ENCODE measurements around the gene AFAP1. TPM values are rescaled to one million over a fixed set of nuclear protein-coding genes. Genes with fewer than 3 reads are reported as not detected.

The AFAP1 gene
- total RNA-seq, 2 donors from 2014 or later, result 9.6 to 35.3 TPM

- intact Hi-C loops (cut with DNase I), result no loop called here
- ATAC-seq, result no peak
Observed at GRCh38 chr4:7976025-7976424, 36.4 kb upstream of the AFAP1 start.

GRCh38 chr4:7974425-7974824, 34.8 kb upstream of the AFAP1 start:
- H3K4me3 ChIP-seq, result no peak overlapping the region
- no peaks in the 10 kb centered on the region for H3K9me3 ChIP-seq
- DNase-seq, result no peak
- ATAC-seq, result no peak
- peaks cover 14% of the 10 kb centered on the region for H3K4me1 ChIP-seq
- no peak overlapping the region for H3K27ac ChIP-seq
- intact Hi-C loops (cut with DNase I), result no loop called here
- 93 to 97% methylated on average over 1 of the region's 1 CpG for WGBS, 2 donors
- no peaks in the 10 kb centered on the region for H3K27me3 ChIP-seq
- TF ChIP-seq CTCF (IDR thresholded peaks at IDR 0.05) (no peak), POLR2A (IDR thresholded peaks at IDR 0.05) (no peak)
- H3K36me3 ChIP-seq (replicated peaks in 1 of 2; ENCODE audit: insufficient read depth in 1 of 2, low read depth in 2 of 2), result no peaks in the 10 kb centered on the region

More at GRCh38 chr4:7976025-7976424, 36.4 kb upstream of the AFAP1 start:
- 98% methylated on average over 7 of the region's 7 CpGs for WGBS, 2 donors
- Histone ChIP-seq H3K36me3 (replicated peaks in 1 of 2; ENCODE audit: insufficient read depth in 1 of 2, low read depth in 2 of 2) (no peaks in the 10 kb centered on the region), H3K4me1 (no peaks in the 10 kb centered on the region), H3K27ac (no peak overlapping the region), H3K4me3 (no peak overlapping the region), H3K27me3 (no peaks in the 10 kb centered on the region), H3K9me3 (no peaks in the 10 kb centered on the region)
- TF ChIP-seq POLR2A (IDR thresholded peaks at IDR 0.05) (no peak), CTCF (IDR thresholded peaks at IDR 0.05) (no peak)
- no peak for DNase-seq

- no peak for ATAC-seq
- peaks cover 16% of the 10 kb centered on the region for H3K4me1 ChIP-seq
- intact Hi-C loops (cut with DNase I), result no loop called here
Observed at GRCh38 chr4:7973545-7973981, 33.9 kb upstream of the AFAP1 start.

GRCh38 chr4:7971881-7972500, 32.3 kb upstream of the AFAP1 start:
- Histone ChIP-seq H3K4me3 (no peak overlapping the region), H3K36me3 (replicated peaks in 1 of 2; ENCODE audit: insufficient read depth in 1 of 2, low read depth in 2 of 2) (no peaks in the 10 kb centered on the region), H3K27ac (no peak overlapping the region), H3K27me3 (no peaks in the 10 kb centered on the region), H3K4me1 (peaks cover 16% of the 10 kb centered on the region), H3K9me3 (no peaks in the 10 kb centered on the region)
- intact Hi-C loops (cut with DNase I), result no loop called here
- ATAC-seq, result no peak
- no peak for TF ChIP-seq POLR2A (IDR thresholded peaks at IDR 0.05)
- no peak for TF ChIP-seq CTCF (IDR thresholded peaks at IDR 0.05)
- no peak for DNase-seq
- WGBS, 2 donors, result 82 to 94% methylated on average over 8 to 11 of the region's 13 CpGs

More at GRCh38 chr4:7973545-7973981, 33.9 kb upstream of the AFAP1 start:
- Histone ChIP-seq H3K4me3 (no peak overlapping the region), H3K9me3 (no peaks in the 10 kb centered on the region), H3K27ac (no peak overlapping the region), H3K27me3 (no peaks in the 10 kb centered on the region), H3K36me3 (replicated peaks in 1 of 2; ENCODE audit: insufficient read depth in 1 of 2, low read depth in 2 of 2) (no peaks in the 10 kb centered on the region)
- TF ChIP-seq POLR2A (IDR thresholded peaks at IDR 0.05) (no peak), CTCF (IDR thresholded peaks at IDR 0.05) (no peak)
- 89 to 91% methylated on average over 5 to 10 of the region's 10 CpGs for WGBS, 2 donors
- DNase-seq, result no peak

- H3K36me3 ChIP-seq (replicated peaks in 1 of 2; ENCODE audit: insufficient read depth in 1 of 2, low read depth in 2 of 2), result no peaks in the 10 kb centered on the region
- intact Hi-C loops (cut with DNase I), result no loop called here
- 61% methylated on average over 2 of the region's 2 CpGs; no CpG with 5 or more reads in 1 of the 2 donors for WGBS, 2 donors
- DNase-seq, result no peak
- H3K4me1 ChIP-seq, result peaks cover 16% of the 10 kb centered on the region
- peak overlapping the region in 2 of 4 donors; percentile 63 to 67 for H3K27ac ChIP-seq
- TF ChIP-seq CTCF (IDR thresholded peaks at IDR 0.05), result no peak
- no peak for TF ChIP-seq POLR2A (IDR thresholded peaks at IDR 0.05)
- H3K4me3 ChIP-seq, result no peak overlapping the region
- H3K27me3 ChIP-seq, result no peaks in the 10 kb centered on the region
- H3K9me3 ChIP-seq, result no peaks in the 10 kb centered on the region
- ATAC-seq, result no peak
Observed at GRCh38 chr4:7971159-7971631, 31.5 kb upstream of the AFAP1 start.
